ENCODE data around the gene HK1. TPM values are rescaled to one million over a fixed set of nuclear protein-coding genes. Genes with fewer than 3 reads are reported as not detected.
"Not testable (repeated sequence)": the region's sequence is repeated elsewhere in the genome, so short reads cannot be mapped to it uniquely, and the experiment has no call there.

HK1 gene
- total and polyA plus RNA-seq, 2 of the 13 experiments (the other 11 are each of a cell fraction or from before 2014, with no cell fraction given), result 0.29 to 1.5 TPM

DNA sequence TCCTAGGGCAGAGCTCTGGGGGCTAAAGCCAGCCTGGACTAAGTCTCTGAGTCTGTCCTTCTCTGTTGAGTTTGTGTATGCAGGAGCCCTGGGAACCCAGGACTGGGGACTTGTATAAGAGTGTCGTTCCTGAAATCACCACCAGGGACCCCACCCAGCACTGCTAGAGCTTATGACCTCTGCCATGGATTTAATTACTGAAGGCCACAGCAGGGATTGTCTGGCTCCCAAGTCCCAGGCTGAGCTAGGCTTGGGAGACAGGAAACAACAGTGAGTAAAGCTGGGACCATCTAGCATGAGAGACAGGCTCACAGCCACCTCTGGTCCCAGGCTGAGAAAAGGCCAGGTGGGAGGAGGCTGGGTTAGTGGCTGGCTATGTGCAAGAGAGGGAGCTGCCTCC, 171.5 kb downstream of the HK1 start (continued):
- TF ChIP-seq NR2F6 (IDR thresholded peaks at IDR 0.05), result peak; percentile 49
- peak; percentile 52; the same call in 1 of the 2 replicates for TF ChIP-seq NR2F6 (CRISPR knock-in tag; IDR thresholded peaks at IDR 0.05)
- TF ChIP-seq, protein P1, sequence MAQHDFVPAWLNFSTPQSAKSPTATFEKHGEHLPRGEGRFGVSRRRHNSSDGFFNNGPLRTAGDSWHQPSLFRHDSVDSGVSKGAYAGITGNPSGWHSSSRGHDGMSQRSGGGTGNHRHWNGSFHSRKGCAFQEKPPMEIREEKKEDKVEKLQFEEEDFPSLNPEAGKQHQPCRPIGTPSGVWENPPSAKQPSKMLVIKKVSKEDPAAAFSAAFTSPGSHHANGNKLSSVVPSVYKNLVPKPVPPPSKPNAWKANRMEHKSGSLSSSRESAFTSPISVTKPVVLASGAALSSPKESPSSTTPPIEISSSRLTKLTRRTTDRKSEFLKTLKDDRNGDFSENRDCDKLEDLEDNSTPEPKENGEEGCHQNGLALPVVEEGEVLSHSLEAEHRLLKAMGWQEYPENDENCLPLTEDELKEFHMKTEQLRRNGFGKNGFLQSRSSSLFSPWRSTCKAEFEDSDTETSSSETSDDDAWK (CRISPR knock-in tag; IDR thresholded peaks at IDR 0.05), result no peak
- TF ChIP-seq PPARG (CRISPR knock-in tag; conservative IDR thresholded peaks at IDR 0.05), result peak; percentile 89
- TF ChIP-seq, protein P2, sequence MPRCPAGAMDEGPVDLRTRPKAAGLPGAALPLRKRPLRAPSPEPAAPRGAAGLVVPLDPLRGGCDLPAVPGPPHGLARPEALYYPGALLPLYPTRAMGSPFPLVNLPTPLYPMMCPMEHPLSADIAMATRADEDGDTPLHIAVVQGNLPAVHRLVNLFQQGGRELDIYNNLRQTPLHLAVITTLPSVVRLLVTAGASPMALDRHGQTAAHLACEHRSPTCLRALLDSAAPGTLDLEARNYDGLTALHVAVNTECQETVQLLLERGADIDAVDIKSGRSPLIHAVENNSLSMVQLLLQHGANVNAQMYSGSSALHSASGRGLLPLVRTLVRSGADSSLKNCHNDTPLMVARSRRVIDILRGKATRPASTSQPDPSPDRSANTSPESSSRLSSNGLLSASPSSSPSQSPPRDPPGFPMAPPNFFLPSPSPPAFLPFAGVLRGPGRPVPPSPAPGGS (CRISPR knock-in tag; IDR thresholded peaks at IDR 0.05), result no peak
- no peak for TF ChIP-seq TEAD2 (CRISPR knock-in tag; IDR thresholded peaks at IDR 0.05)
- TF ChIP-seq TEAD3 (CRISPR knock-in tag; optimal IDR thresholded peaks at IDR 0.05; ENCODE audit: borderline replicate concordance), result no peak
- no peak for TF ChIP-seq ARNT (IDR thresholded peaks at IDR 0.05)
- TF ChIP-seq ZNF224 (CRISPR knock-in tag; IDR thresholded peaks at IDR 0.05), result no peak
- TF ChIP-seq, protein P3, sequence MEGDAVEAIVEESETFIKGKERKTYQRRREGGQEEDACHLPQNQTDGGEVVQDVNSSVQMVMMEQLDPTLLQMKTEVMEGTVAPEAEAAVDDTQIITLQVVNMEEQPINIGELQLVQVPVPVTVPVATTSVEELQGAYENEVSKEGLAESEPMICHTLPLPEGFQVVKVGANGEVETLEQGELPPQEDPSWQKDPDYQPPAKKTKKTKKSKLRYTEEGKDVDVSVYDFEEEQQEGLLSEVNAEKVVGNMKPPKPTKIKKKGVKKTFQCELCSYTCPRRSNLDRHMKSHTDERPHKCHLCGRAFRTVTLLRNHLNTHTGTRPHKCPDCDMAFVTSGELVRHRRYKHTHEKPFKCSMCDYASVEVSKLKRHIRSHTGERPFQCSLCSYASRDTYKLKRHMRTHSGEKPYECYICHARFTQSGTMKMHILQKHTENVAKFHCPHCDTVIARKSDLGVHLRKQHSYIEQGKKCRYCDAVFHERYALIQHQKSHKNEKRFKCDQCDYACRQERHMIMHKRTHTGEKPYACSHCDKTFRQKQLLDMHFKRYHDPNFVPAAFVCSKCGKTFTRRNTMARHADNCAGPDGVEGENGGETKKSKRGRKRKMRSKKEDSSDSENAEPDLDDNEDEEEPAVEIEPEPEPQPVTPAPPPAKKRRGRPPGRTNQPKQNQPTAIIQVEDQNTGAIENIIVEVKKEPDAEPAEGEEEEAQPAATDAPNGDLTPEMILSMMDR (CRISPR knock-in tag; IDR thresholded peaks at IDR 0.05), result peak; percentile 47
- peak; percentile 34; the same call in 1 of the 2 replicates for TF ChIP-seq RXRB (CRISPR knock-in tag; IDR thresholded peaks at IDR 0.05; ENCODE audit: borderline replicate concordance)

DNA sequence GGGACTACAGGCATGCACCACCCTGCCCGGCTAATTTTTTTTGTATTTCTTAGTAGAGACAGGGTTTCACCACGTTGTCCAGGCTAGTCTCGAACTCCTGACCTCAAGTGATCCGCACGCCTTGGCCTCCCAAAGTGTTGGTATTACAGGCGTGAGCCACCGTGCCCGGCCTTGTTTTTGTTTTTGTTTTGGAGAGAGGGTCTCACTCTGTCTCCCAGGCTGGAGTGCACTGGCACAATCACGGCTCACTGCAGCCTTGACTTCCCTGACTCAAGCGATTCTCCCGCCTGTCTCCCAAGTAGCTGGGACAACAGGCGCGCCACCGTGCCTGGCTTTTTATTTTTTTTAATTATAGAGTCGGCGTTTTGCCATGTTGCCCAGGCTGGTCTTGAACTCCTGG, 172.1 kb downstream of the HK1 start:
- H3K9ac ChIP-seq (ENCODE audit: insufficient read depth, low read depth, low read length); intact Hi-C loops (cut with micrococcal nuclease; ENCODE audit: unreplicated experiment); BruUV-seq (replicated peaks): not testable (repeated sequence)

More for the DNA sequence above, 172.1 kb downstream of the HK1 start:
- H3K9me3 ChIP-seq (ENCODE audit: low read length); H3K4me3 ChIP-seq (replicated peaks in 1 of 3; ENCODE audit: insufficient read depth in 1 of 3, low read depth in 2 of 3, low read length in 3 of 3); ATAC-seq; H3K36me3 ChIP-seq (replicated peaks in 1 of 2; ENCODE audit: control insufficient read depth in 1 of 2, insufficient read depth in 2 of 2, low read length in 2 of 2); DNase-seq (ENCODE audit: low spot score); in situ Hi-C loops (cut with HindIII; ENCODE audit: extremely low pct_ligation_motif_present, low pct_unique_long_range_greater_than_20kb); H4K20me1 ChIP-seq (ENCODE audit: insufficient read depth, low read length); H3K27ac ChIP-seq (ENCODE audit: extremely low read length, insufficient read depth, low read length); H3K79me2 ChIP-seq (ENCODE audit: insufficient read depth, low read length); FAIRE-seq; H3K27me3 ChIP-seq (ENCODE audit: control insufficient read depth in 1 of 2, insufficient read depth in 2 of 2, low read length in 2 of 2): not testable (repeated sequence)
- H3K4me1 ChIP-seq (ENCODE audit: insufficient read depth, low read length), result peaks cover 56% of the 10 kb centered on the region
- H2AFZ ChIP-seq (ENCODE audit: low read length), result peak overlapping the region; percentile 90
- H3K4me2 ChIP-seq (ENCODE audit: low read depth, low read length), result peak overlapping the region; percentile 95; the same call in 1 of the 2 replicates
- ChIA-PET CTCF (ENCODE audit: low intra/inter-chr PET ratio, low total read pairs) (interaction anchor here (1.2 kb wide), 1 partner anchor 41 kb away, joined by 4 read pairs; no protein-coding TSS in a partner anchor), POLR2A (interaction anchor here (1.0 kb wide), 1 partner anchor 8 kb away, joined by 3 read pairs; no protein-coding TSS in a partner anchor)
- WGBS (ENCODE audit: low lambda C conversion rate), result 92% methylated on average over 16 of the region's 16 CpGs

Data from HepG2 (cell line).